ENCODE results near the gene MIP.
"Not testable (repeated sequence)": the region's sequence is repeated elsewhere in the genome, so short reads cannot be mapped to it uniquely, and the experiment has no call there.

MIP gene

DNA sequence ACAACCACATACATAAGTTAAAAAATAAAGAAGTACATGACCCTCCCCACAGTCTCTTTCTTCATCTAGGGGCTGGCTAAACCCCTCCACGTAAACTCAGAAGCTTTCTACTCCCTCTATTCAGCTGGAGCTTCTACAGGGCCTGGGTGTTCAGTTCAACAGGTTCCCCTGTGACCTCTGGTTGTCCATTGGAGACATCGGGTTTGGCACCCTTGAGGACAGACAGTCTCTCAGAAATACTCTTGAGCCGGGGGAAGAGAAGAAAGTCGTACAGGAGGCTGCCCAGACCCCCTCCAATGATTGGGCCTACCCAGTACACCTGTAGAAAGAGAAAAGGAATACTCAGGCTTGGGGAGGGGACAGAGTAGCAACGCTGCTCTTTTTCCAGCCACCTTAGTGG is 3.3 kb downstream of the MIP start:
- DNase-seq (ENCODE audit: low read depth), result no peak
- TF ChIP-seq, protein P1, sequence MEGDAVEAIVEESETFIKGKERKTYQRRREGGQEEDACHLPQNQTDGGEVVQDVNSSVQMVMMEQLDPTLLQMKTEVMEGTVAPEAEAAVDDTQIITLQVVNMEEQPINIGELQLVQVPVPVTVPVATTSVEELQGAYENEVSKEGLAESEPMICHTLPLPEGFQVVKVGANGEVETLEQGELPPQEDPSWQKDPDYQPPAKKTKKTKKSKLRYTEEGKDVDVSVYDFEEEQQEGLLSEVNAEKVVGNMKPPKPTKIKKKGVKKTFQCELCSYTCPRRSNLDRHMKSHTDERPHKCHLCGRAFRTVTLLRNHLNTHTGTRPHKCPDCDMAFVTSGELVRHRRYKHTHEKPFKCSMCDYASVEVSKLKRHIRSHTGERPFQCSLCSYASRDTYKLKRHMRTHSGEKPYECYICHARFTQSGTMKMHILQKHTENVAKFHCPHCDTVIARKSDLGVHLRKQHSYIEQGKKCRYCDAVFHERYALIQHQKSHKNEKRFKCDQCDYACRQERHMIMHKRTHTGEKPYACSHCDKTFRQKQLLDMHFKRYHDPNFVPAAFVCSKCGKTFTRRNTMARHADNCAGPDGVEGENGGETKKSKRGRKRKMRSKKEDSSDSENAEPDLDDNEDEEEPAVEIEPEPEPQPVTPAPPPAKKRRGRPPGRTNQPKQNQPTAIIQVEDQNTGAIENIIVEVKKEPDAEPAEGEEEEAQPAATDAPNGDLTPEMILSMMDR (IDR thresholded peaks at IDR 0.05; ENCODE audit: insufficient read depth, low read depth, low read length, missing control alignments), result no peak
- H3K4me3 ChIP-seq (ENCODE audit: low read length), result no peak overlapping the region

DNA sequence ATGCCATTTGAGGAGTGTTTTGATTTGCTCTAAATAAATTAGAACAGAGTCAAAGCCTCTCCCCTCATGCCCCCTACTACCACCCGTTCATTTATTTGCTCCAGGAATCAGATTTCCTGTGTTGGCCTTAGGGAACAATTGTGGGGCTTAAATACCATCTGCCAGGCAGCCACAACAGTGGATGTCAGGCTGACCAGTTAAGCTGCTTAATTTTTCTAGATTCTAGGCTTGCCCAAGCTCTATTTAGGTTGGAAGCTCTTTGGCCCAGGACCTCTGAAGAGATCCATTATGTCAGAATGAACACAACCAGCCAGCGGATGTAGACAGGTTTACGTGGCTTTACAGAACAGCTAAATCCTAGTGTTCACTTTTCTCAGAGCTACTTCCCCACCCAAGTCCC is 4.2 kb downstream of the MIP start:
- H3K4me3 ChIP-seq (ENCODE audit: low read length), result no peak overlapping the region
- TF ChIP-seq, protein P1 (IDR thresholded peaks at IDR 0.05; ENCODE audit: insufficient read depth, low read depth, low read length, missing control alignments), result no peak
- no peak for DNase-seq (ENCODE audit: low read depth)

DNA sequence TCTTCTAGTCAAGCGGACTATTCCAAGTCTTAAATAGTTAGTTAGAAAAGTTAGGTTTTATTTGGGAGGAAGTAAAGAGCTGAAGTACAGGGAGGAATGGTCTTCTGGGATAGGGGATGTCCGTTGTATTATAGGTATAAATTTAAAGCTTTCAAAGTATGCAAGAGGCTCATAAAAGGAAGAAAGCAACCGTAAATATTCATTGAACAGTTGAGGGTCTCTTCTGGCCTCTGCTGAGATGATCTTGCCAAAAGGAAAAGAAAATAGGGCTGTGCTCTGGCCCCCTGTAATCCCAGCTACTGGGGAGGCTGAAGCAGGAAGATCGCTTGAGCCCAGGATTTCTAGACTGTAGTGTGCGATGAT is 4.9 kb downstream of the MIP start:
- TF ChIP-seq, protein P1 (IDR thresholded peaks at IDR 0.05; ENCODE audit: insufficient read depth, low read depth, low read length, missing control alignments), result no peak
- no peak for DNase-seq (ENCODE audit: low read depth)
- H3K4me3 ChIP-seq (ENCODE audit: low read length), result peak overlapping the region; percentile 94

DNA sequence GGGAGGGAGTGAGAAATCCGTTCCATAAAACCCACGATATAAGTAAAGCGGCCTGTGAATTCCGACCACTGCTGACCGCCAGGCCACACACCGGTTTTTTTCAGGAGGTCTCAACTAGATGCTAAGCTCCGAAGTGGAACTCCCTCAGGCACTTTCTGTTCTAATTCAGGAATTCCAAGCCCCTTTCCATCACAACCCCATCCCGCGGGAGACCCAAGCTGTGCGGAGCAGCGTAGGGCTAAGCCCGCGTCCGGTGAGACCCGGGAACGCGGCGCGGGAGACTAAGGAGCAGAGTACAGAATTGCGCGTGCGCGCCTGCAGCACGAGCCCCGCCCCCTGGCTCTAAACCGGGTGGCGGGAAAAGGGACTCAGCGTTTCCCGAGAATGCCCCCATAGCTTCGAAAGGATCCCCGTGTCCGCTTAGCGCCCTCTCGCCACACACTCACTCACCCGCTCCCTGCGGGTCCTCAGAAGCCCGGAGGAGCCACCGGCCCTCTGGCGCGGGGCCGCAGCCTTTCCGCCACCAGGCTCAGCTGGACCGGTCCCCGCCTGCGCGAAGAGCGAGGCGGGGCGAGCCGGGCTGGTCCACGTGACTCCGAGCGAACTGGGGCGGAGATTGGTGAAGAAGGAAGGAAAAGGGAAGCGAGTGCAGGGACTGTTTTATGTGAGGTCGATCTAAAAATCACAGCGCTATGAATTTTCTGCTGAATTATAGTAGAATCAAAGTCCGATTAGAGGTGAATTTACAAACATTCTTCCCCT is 5.4 kb downstream of the MIP start, which contains the start of gene TIMELESS:
Gene TIMELESS, minus strand, starts transcription at position 567 of the 762 bp plus-strand sequence. CDS start 15,256 bp downstream, outside the sequence.
- peak within 1 kb of the TSS; percentile 94 for H3K4me3 ChIP-seq (ENCODE audit: low read length)
- TF ChIP-seq, protein P1 (IDR thresholded peaks at IDR 0.05; ENCODE audit: insufficient read depth, low read depth, low read length, missing control alignments), result no peak
- DNase-seq (ENCODE audit: low read depth), result peak; percentile 90

DNA sequence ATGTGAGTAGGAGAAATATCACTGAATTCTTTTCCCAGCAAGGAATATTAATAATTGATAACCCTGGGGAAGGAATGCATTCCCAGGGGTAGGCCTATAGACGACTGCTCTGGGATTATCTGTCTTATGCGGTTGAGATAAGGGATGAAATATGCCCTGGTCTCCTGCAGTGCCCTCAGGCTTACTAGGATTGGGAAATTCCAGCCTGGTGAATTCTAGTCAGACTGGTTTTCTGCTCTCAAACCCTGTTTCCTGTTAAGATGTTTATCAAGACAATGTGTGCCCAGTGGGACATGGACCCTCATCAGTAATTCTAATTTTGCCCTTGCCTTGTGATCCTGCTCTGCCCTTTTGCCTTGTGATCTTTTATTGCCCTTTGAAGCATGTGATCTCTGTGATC is 11.2 kb downstream of the MIP start:
- not testable (repeated sequence) for H3K4me3 ChIP-seq (ENCODE audit: low read length)
- DNase-seq (ENCODE audit: low read depth), result peak; percentile 39

DNA sequence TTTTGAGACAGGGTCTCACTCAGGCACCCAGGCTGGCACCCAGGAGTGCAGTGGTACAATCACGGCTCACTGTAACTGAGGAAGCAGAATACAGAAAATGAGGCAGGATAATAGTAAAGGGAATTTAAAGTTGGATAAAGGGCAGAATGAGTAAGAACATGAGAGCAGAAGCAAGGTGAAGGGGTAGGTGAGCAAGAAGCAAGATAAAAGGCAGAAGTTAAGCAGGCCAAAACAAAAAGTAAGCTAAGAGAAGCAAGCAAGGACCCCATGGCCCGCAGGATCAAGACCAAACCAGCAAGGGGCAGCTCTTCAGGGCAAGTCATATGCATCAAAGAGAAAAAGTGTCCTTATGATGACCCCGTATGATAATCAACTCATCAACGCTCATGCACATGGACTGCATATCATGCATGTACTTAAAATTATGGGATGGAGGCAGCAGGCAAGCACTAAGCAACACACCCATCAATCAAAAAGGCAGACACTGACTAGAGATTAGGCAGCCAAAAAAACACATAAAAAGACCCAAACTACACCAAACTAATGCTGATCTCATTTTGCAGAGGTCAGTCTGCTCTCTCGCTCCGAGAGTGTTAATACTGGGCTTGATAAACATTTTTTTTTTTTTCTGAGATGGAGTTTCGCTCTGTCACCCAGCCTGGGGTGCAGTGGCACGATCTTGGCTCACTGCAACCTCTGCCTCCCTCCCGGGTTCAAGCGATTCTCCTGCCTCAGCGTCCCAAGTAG is 16.9 kb downstream of the MIP start:
- DNase-seq (ENCODE audit: low read depth), result no peak
- TF ChIP-seq, protein P1 (IDR thresholded peaks at IDR 0.05; ENCODE audit: insufficient read depth, low read depth, low read length, missing control alignments), result no peak
- no peak overlapping the region for H3K4me3 ChIP-seq (ENCODE audit: low read length)

DNA sequence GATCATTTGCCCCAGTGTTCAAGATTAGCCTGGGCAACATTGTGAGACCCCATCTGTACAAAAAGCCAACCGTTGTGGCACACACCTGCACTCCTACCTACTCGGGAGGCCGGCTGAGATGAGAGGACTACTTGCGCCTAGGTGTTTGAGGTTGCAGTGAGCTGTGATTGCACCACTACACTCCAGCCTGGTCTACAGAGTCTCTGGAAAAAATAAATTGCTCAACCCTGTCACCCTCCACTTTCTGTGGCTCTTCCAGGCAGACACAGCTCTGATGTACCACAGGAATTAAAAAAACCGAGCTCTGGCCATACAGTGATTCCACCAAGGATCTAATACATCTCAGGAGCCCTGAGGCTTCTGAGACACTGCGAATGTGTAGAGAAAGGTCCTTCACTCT is 19.6 kb downstream of the MIP start:
- no peak for DNase-seq (ENCODE audit: low read depth)
- no peak overlapping the region for H3K4me3 ChIP-seq (ENCODE audit: low read length)
- TF ChIP-seq, protein P1 (IDR thresholded peaks at IDR 0.05; ENCODE audit: insufficient read depth, low read depth, low read length, missing control alignments), result no peak
